ENCODE measurements around the gene CERKL.

CERKL gene

DNA sequence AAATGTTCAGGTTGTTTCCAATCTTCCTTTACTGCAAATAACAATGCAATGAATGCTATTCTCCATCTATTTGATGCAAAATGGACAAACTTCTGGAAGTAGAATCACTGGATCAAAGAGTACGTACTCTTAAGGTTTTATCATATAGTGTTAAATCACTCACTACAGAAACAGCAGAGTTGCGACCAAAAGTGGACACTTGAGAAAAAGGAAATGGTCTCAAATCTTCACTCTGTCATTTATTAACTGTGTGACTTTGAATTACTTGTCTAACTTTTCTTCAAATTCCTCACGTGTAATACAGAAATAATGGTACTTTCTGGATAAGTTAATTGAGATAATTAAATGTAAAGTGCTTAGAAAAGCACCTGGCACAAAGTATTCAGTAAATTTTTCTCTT lies 78.1 kb downstream of the CERKL start:
- in situ Hi-C loops (cut with MboI; ENCODE audit: low sequenced_read_pairs): no loop called here

DNA sequence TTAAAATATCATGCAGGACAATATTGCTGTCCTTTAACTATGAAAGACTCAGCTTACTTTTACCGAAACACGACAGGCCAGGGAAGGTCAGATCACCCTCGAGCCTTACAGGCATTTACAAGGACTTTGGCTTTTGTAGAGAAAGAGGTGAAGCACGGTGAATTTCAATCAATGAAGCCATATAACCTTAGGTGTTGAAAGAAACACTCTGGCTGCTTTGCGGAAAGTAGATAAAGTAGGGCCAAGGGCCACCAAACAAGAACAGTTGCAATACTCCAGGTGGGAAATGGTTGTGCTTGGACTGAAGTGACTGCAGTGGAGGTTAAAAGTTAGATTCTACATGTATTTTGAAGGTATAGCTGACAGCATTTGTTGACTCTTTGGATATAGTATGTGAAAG lies 80.5 kb downstream of the CERKL start:
- in situ Hi-C loops (cut with MboI; ENCODE audit: low sequenced_read_pairs): no loop called here

DNA sequence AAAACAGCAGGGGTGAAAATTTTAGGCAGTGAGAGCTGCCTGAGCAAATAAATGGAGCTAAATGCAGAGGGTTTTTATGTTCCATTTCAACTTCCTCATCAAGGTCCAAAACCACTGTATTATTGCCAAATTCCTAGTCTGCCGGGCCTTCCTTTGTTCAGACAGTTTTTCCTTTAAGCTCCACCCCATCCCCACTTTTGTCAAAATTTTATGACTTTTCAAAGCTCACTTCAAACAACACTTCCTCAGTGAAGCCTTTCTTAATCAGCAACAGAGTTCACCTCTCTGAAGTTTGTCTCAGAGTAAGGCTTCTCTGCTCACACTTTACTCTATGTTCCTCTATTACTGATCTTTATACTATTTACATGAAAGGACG lies 81.3 kb downstream of the CERKL start:
- in situ Hi-C loops (cut with MboI; ENCODE audit: low sequenced_read_pairs): no loop called here

DNA sequence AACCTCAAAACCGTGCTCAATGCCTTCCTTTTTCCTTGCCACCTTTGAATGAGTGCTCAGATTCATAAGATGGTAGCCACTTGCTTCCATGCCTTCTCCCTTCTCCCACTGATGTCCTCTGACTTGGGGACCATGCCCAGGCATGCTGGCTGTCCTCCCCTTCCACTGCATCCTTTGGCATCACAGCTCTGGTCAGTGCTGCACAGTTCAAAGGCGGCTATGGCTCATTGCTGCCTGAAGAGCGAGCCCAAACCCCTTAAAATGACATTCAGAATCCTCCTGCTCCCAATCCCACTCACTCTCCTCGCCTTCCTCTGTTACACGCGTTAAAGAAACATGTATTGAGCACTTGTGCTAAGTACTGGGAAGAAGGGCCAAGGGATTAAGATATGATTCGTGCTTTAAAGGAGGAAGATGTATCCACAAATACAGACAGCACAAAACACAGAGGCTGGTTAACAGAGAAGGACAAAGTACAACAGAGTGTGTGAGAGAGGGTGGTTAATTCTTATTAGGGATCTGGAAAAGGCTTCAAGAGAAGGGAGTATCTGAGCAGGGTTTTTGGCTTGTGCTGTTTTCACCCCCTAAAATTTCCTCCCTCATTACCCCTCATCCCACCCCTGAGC lies 81.8 kb downstream of the CERKL start:
- in situ Hi-C loops (cut with MboI; ENCODE audit: low sequenced_read_pairs): no loop called here

DNA sequence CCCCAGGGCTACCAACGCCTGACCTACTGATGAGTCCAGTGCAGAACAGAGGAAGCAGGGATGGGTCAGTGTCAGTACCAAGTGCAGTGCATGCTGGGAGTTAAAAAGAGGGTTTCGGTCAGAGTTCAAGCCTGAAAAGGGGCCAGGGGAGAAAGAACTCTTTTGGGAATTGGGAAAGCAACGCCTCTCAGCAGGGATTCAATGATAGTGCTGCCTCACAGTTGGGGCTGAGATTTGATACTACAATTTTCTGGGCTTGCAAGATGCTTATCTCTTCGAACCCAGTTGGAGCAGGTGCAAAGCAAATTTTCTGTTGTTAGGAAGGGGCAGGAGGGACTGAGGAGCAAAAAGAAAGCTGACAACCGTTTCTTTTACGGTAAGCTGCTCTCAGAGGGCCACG lies 82.6 kb downstream of the CERKL start:
- in situ Hi-C loops (cut with MboI; ENCODE audit: low sequenced_read_pairs): no loop called here

DNA sequence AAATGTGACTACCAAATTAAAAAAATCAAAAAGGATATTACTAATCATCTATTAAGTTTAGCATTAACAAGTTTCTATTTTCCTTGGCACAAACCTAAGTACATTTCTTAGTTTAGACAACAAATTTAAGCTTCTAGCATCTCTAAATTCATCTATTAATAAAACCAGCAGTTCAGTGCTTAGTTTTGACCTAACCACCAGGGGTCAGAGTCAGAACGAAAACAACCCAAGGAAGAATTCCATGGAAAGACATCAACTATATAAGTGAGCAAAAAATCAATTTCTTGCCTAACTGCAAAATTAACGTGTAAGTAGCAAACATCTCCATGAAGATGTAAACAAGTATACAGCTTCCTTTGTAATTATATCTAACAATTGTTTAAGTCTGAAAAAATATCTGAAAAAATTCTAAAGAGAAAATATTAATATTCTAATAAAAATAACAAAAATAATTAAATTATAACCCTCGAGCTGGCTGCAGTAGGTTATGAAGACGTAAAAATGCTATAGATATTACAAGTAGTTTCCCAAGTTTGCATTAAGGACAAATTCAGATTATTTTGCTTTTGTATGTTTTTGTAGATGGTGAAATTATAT lies 83.7 kb downstream of the CERKL start:
- in situ Hi-C loops (cut with MboI; ENCODE audit: low sequenced_read_pairs): no loop called here

DNA sequence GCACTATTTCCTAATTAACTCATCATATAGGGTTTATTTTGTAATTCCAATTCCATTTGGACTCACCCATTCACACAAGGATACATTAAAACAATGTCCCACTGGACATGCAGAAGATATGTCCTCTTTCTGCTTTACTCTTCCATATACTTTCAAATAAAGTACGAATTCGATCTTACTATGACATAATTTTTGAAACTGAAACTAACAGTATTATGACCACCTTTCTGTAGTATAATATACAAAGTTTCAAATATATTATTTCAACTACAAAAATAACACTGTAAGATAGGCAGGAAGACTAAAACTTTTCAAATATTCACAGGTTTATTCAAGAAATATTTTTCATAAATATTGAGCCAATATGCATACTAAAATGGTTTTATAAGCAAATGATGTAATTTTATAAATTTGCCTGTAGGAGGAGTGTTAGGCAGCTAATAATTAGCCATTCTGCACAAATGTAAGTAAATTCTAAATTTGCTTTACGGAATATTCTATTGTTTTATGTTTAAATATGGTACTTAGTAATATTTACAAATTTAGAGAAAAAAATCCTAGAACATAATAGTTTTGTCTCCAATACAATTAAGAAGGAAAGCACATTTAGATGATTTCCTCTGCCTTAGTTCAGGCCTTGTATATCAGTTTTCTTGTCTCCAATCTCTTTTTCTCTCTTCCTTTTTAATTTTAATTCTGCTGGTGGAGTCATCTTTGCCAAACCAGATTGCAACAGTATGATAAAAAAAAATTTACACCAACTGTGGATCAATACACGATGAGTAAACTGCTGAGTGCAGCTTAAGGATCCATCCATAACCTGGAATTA lies 85.9 kb downstream of the CERKL start:
- in situ Hi-C loops (cut with MboI; ENCODE audit: low sequenced_read_pairs): no loop called here

DNA sequence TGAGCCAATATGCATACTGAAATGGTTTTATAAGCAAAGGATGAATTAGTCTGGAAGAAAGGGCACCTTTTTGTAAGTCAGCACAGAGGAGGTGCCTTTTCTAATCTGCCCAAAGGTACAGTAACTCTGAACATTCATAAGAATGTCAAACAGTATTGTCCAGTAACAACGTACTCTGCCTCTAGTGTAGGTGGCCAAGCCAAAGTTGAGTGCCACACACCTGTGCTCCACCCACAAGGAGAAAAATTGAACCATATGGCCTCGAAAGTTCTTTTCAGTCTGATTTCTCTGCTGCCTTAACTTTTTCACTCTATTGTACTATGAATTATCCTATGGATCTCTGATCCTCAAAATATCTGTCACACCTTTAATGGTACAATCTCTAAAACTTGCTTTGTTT lies 86.8 kb downstream of the CERKL start:
- in situ Hi-C loops (cut with MboI; ENCODE audit: low sequenced_read_pairs): no loop called here

DNA sequence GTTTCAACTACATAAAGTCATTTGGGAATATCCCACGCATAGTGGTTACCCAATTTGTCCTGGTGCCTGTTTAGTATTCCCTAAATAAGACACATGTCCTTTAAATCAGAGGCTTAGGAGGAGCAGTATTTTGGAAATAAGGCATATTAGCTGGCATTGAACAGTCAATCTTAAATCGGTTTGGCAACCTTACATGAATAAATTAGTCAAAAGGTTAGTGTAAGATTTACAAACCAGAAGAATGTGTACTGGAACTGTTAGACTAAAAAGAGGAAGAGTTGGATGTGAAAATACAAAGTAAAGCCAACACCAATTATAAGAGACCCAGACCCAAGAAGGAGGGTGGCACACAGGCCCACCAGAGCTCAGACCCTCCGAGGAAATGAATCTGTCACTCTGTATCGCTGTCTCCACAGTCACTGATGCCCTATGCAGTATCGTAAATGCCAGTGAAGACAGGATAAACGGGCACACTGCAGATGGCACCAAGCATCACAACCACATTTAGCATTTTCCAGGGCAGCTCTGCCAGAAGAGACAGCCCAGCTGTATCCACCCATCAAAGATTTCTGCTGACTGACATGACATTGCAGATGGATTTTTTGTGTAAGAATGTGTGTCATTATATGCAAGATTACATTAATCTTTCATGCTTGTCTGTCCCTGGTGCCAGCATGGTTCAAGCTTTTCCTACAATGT lies 90.4 kb downstream of the CERKL start:
- in situ Hi-C loops (cut with MboI; ENCODE audit: low sequenced_read_pairs): no loop called here

DNA sequence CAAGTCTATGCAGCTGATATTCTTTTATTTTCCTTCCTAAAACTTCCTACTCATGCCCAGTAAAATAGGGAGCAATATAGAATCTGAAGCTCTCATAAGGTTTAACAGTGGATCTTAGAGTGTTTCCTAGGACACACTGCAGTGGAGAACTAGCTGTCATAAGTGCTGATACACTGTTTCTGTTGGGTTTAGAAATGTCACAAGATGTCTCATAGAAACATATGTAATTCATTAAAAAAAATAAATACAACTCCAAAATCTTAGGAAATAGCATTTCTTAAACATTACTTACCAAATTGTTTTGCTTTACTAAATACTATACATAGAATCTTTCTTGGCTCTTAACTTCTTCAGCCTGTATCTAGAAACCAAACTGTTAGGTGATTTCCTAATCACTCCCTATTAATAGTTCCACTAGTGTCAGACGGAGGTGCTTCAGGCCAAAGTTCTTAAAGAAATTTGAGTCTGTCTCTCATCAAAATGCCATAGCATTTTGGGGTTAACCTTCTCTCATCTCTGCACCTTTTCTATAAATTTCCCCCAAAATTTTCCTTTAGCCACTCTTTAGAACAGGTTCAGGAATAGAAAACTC lies 93.7 kb downstream of the CERKL start:
- in situ Hi-C loops (cut with MboI; ENCODE audit: low sequenced_read_pairs): no loop called here

DNA sequence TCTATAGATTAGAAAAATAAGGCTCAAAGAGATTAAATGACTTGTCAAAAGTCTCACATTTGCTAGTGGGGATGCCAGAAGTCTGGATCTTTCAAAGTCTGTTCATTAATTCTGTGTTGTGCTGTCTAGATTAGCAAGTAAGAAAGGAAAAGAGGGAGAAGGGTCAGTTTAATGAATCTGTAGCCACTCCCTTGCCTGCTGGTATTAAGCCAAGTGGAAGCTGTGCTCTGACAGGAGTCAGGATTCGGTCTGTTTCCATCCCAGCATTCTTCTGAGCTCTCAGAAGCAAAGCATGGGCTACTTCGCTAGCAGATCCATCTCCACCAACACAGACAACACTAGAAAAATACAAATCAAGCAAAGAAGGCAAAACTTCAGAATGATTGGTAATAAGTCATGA lies 98.5 kb downstream of the CERKL start:
- in situ Hi-C loops (cut with MboI; ENCODE audit: low sequenced_read_pairs): no loop called here

DNA sequence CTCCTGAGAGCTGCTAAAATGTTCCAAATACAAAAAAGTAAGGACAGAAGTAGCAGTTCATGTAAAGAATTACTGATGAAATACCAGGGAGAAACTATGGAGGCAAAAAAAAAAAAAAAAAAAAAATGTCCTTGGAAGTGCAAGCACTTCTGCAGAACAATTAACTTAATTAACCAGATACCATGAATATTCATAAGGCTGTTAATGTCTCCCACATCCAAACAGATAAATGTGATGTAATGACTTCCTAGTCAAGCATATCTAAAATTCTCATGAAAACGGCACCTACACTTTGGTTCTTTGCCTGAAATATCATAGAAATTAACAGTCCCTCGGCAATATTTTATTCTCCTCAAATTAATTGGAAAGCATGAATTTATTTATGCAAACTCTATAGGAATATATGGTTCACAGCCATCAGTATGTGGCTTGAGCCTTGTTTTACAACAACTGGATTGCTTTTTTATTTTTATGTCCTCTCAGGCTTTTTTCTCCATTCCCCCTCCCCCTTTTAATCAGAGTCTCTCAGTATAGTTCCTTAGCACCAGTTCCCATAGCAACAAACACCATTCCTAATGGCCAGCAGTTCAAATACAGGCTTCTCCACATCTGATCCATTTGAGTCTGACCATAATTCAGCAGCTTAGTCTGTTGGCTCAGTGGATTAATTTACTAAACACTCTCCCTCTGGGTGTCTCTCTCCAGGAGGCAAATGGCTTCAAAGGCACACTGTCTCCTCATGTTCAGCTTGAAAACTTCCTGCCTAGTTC lies 102.7 kb downstream of the CERKL start:
- in situ Hi-C loops (cut with MboI; ENCODE audit: low sequenced_read_pairs): no loop called here

DNA sequence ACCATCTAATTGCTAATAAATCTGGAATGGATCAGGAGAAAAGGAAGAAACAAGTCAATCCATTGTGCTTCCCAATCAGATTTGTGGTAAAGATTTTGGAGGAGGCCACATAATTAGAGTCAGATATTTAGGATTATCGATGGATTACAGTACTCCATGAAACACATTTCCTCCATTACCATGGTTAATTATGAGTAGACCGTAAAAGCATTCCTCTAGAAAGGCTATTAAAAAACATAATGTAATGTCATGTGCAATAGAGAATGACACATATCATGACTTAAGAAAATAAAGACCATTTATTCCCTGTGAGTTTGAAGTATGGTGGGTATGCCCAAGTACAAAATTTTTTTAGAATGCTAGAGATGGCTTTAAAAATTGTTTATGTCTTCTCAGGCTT lies 103.7 kb downstream of the CERKL start:
- in situ Hi-C loops (cut with MboI; ENCODE audit: low sequenced_read_pairs): no loop called here

DNA sequence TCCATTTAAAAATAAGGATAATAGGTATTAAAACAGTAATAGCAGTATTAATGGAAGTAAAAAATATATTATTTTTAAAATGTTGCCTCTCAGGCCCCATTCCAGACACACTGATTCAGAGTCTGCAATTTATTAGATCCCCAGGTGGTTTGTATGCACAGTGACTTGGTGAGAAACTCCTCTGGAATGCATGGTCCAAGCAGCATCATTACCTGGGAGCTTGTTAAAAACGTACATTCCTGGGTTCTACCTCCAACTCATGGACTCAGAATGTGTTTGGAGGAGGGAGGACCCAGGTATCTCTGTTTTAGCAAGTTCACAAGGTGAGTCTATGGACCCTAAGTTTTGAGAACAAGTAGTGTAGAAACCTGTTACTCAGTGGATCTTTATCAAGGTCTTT lies 104.1 kb downstream of the CERKL start:
- in situ Hi-C loops (cut with MboI; ENCODE audit: low sequenced_read_pairs): no loop called here

DNA sequence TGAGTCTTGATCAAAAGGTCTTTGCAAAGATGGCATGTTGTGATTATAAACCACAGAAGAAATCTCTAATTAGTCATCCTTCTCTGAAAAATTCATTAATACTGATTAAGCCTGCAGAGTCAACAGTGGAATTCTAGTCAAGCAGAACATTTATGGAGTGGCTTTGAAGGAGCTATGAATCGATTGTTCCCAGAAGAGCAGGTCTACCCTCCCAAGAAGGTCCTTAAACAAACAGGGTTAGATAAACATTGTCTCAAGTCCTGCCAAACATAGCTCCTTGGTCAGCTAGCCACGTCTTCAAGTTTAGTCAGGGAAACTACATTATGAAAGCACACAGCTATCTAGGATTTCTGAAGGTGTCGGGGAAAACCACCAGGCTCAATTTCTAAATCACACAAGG lies 110.8 kb downstream of the CERKL start:
- in situ Hi-C loops (cut with MboI; ENCODE audit: low sequenced_read_pairs): no loop called here

DNA sequence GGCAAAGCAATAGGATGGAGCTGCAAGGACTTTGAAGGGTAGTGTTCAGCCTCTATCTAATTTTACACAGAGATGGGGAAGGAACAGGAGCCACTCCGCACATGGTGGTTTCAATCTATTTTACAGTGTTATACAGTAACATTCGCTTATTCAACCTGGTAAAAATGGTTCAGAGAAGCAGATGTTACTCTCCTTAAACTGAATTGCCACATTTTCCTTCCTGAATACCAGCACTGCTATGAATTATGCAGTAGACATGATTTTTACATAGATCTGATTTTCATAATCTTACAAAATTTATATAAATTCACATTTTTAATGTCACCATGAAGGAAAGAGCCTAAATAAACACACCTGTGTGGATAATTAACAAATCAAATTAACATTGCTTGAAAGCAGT lies 114.7 kb downstream of the CERKL start:
- in situ Hi-C loops (cut with MboI; ENCODE audit: low sequenced_read_pairs): no loop called here

DNA sequence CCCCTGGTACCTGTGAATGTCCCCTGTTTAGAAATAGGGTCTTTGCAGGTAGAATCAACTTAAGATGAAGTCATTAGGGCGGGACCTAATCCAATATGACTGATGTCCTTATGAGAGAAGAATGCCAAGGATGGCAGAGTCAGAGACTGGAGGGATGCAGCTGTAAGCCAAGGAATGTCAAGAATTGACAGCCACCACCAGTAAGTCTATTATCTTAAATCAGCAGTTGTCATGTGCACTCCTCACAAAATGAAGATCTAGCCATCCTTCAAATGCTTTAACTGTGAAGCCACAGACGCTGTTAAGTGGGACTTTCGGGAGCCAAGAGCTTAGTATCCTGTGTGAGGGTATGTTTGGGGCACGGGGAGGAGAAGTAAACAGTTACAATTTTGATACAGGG lies 116.5 kb downstream of the CERKL start:
- in situ Hi-C loops (cut with MboI; ENCODE audit: low sequenced_read_pairs): no loop called here

DNA sequence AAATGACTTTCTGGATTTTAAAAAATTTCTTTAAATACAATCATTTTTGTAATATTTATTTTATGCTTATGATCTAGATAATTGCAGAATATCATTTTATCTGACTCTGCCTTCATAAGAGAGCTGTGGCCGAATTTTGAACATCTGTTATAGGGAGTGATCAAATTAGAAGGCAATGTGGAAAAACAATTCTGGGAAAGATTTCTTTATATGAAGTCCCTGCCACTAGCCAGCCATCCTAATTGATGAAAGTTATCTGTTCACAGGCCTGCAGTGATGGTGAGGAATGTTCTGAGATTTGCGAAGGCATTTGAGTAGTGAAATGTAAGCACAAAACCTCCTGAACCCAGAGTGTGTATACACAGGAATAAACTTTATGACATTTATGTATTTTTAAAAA lies 120.2 kb downstream of the CERKL start:
- in situ Hi-C loops (cut with MboI; ENCODE audit: low sequenced_read_pairs): no loop called here

DNA sequence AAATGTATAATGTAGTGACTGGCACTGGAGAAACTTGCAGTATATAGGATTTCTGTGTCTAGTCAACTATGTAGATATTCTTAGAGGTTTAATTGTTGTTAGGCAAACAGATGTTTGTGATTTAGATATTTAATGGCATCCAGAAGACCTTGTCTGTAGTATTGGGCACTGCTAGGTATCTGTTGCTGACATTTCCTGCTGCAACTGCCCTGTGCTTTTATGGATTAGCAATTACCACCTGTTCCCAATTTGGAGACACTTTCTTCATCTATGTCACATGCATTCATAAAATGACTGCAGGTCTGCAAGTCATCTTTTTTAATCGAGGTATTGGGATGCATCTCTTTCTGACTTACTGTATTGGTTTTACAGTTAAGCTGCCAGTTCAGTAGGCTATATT lies 128.5 kb downstream of the CERKL start:
- in situ Hi-C loops (cut with MboI; ENCODE audit: low sequenced_read_pairs): no loop called here

DNA sequence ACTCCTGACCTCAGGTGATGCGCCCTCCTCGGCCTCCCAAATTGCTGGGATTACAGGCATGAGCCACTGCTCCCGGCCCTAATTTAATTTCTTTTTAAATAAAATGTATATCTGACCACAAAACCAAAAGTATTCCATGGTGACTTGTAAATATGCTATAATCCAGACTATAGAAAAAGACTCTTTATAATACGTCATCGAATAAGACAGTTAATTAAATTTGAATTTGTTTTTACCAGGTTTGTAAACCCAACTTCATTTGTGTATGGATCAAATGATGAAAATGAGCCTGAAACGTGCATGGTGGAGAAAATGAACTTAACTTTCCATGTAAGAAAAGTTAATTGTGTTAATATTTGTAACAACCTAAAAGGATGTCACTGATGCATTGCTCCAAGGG lies 129.8 kb downstream of the CERKL start:
- in situ Hi-C loops (cut with MboI; ENCODE audit: low sequenced_read_pairs): no loop called here

DNA sequence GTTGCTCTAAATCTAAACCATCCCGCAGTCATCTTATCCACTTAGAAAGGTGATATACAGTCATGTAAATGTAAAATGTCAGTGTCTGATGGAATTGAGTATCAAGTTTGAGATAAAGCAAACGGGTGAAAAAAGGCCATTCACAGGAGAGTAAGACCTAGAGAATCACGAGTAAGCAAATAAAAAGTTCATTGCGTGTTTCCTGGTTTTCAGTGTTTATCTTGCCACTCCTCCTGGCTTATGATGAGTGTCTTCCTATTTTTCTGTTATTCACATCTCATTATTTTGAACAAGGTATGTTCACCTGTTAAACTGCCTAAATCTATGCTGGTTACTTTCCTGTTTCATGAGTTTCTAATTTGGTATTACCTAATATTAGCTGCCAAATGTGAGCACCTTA lies 130.9 kb downstream of the CERKL start:
- in situ Hi-C loops (cut with MboI; ENCODE audit: low sequenced_read_pairs): no loop called here
